Osteoblast (primary cell): ENCODE measurements around the gene METTL27. TPM values are rescaled to one million over a fixed set of nuclear protein-coding genes. Genes with fewer than 3 reads are reported as not detected.

Experiments
- DNase-seq: peaks from one replicate; pipeline ENCODE4 v3.0.0; 2011; ENCODE audit warnings: low spot score, mixed read lengths; ENCODE audit not compliant: insufficient read length; ENCODE audit errors: missing footprints
- H2AFZ ChIP-seq: 2 replicates; pipeline ENCODE4 v1.6.0; 2011; ENCODE audit warnings: mild to moderate bottlenecking, low read length
- H3K27ac ChIP-seq: 2 replicates; pipeline ENCODE4 v1.5.1; 2011; ENCODE audit warnings: mild to moderate bottlenecking, low read depth, low read length, moderate library complexity
- H3K27me3 ChIP-seq: 2 replicates; pipeline ENCODE4 v1.6.0; 2012; ENCODE audit warnings: mild to moderate bottlenecking, control low read depth, inconsistent platforms, low read length, moderate library complexity; ENCODE audit not compliant: insufficient read depth
- H3K36me3 ChIP-seq: 2 replicates; pipeline ENCODE4 v1.5.1; 2011; ENCODE audit warnings: mild to moderate bottlenecking, low read length, control low read depth, moderate library complexity; ENCODE audit not compliant: insufficient read depth
- H3K4me1 ChIP-seq: 2 replicates; pipeline ENCODE4 v1.5.1; 2011; ENCODE audit warnings: mild to moderate bottlenecking, low read length, control low read depth, moderate library complexity; ENCODE audit not compliant: insufficient read depth
- H3K4me2 ChIP-seq: 2 replicates; pipeline ENCODE4 v1.6.0; 2011; ENCODE audit warnings: mild to moderate bottlenecking, low read length; ENCODE audit not compliant: insufficient read depth
- H3K4me3 ChIP-seq: fragments of 200-600 bp; sonication (generic); 3 replicates; pipeline ENCODE4 v1.5.1; 2012; ENCODE audit warnings: mild to moderate bottlenecking, low read length, inconsistent platforms; ENCODE audit not compliant: insufficient read depth
- H3K79me2 ChIP-seq: 2 replicates; pipeline ENCODE4 v1.6.0; 2012; ENCODE audit warnings: mild to moderate bottlenecking, low read length, control low read depth, inconsistent platforms; ENCODE audit not compliant: insufficient read depth
- H3K9me3 ChIP-seq: 2 replicates; pipeline ENCODE4 v1.5.1; 2011; ENCODE audit warnings: low read depth, low read length, control low read depth
- H4K20me1 ChIP-seq: 2 replicates; pipeline ENCODE4 v1.6.0; 2012; ENCODE audit warnings: mild to moderate bottlenecking, low read length, control low read depth; ENCODE audit not compliant: insufficient read depth
- CTCF ChIP-seq: IDR thresholded peaks from 2 replicates; pipeline ENCODE4 v1.5.1; 2011; ENCODE audit warnings: mild to moderate bottlenecking, low read depth, low read length, moderate library complexity; ENCODE audit errors: extremely low read depth
- total RNA-seq: library from RNA; depleted of rRNA; stranded (reverse); fragments of >200 nt; gene quantifications from 2 replicates; pipeline ENCODE4 v1.2.3, GENCODE V29; 2012

Gene METTL27
- total RNA-seq, 1 donor = 8.7 TPM

- Histone ChIP-seq H3K27ac (no peak overlapping the region), H3K4me1 (no peaks in the 10 kb centered on the region), H3K36me3 (no peaks in the 10 kb centered on the region), H3K9me3 (no peaks in the 10 kb centered on the region), H4K20me1 (no peaks in the 10 kb centered on the region), H3K4me3 (no peak overlapping the region), H3K4me2 (no peak overlapping the region), H3K79me2 (no peaks in the 10 kb centered on the region), H3K27me3 (no peaks in the 10 kb centered on the region), H2AFZ (no peak overlapping the region)
- no peak for TF ChIP-seq CTCF
- DNase-seq = peak; percentile 34
Measured at GRCh38 chr7:73870041-73870492, 27.8 kb upstream of the METTL27 start.

DNA sequence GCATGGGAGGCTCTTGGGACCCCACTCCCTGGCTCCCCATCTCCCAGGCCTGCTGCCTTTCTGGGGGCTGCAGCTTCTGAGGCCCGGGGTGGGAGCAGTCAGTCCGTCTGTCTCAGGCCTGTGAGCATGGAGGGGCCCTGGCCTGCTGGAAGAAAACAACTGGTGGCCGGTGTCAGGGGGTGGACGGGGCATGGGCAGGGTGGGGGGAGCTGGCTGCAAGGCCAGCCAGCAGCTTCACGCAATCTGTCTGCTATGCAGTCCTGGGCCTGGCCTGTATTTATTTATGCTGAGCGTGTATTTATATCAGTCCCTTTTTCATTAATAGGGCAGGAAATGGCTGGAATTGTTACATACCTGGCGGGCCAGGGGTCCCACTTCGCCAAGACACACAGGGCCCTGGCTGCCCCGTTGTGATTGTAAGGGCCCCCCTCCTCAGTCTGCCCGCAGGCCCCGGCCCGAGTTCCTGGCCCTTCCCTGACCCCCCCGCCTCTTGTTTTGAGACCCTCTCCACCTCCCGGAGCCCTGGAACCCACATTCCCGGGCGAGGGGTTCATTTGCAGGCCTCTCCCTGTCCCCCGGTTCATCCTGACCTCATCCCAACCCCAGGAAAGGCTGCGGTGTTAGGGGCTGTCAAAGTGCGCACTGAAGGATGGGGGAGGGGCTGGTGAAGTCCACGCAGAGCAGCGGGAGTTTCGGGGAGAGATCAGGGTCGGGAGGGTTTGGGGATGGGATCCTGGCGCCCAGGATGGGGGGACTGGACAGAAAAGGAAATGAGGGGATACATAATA lies 26.9 kb upstream of the METTL27 start:
- DNase-seq = peak; percentile 52
- TF ChIP-seq CTCF = no peak
- no peak overlapping the region for H2AFZ ChIP-seq

DNA sequence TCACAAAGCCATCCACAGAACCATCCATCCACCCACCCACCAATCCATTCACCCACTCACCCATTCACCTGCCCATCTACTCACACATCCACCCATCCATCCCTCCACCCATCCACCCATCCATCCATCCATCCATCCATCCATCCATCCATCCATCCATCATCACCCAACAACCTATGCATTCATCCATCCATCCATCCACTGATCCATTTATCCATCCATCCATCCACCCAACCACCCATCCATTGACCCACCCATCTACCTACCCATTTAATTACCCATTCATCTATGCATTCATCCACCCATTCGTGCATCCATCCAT lies 24.1 kb upstream of the METTL27 start:
- no peaks in the 10 kb centered on the region for H3K27me3 ChIP-seq
- no peaks in the 10 kb centered on the region for H4K20me1 ChIP-seq
- no peaks in the 10 kb centered on the region for H3K36me3 ChIP-seq
- no peaks in the 10 kb centered on the region for H3K79me2 ChIP-seq
- no peak overlapping the region for H3K4me3 ChIP-seq
- no peak for DNase-seq
- H3K27ac ChIP-seq = no peak overlapping the region
- TF ChIP-seq CTCF = no peak
- no peak overlapping the region for H2AFZ ChIP-seq
- no peak overlapping the region for H3K4me2 ChIP-seq
- no peaks in the 10 kb centered on the region for H3K9me3 ChIP-seq
- no peaks in the 10 kb centered on the region for H3K4me1 ChIP-seq

More for the DNA sequence above, 26.9 kb upstream of the METTL27 start:
- H3K27me3 ChIP-seq = no peaks in the 10 kb centered on the region
- no peaks in the 10 kb centered on the region for H4K20me1 ChIP-seq
- no peaks in the 10 kb centered on the region for H3K79me2 ChIP-seq
- no peak overlapping the region for H3K4me3 ChIP-seq
- no peaks in the 10 kb centered on the region for H3K9me3 ChIP-seq
- no peaks in the 10 kb centered on the region for H3K36me3 ChIP-seq
- no peaks in the 10 kb centered on the region for H3K4me1 ChIP-seq
- H3K4me2 ChIP-seq = no peak overlapping the region
- H3K27ac ChIP-seq = no peak overlapping the region

DNA sequence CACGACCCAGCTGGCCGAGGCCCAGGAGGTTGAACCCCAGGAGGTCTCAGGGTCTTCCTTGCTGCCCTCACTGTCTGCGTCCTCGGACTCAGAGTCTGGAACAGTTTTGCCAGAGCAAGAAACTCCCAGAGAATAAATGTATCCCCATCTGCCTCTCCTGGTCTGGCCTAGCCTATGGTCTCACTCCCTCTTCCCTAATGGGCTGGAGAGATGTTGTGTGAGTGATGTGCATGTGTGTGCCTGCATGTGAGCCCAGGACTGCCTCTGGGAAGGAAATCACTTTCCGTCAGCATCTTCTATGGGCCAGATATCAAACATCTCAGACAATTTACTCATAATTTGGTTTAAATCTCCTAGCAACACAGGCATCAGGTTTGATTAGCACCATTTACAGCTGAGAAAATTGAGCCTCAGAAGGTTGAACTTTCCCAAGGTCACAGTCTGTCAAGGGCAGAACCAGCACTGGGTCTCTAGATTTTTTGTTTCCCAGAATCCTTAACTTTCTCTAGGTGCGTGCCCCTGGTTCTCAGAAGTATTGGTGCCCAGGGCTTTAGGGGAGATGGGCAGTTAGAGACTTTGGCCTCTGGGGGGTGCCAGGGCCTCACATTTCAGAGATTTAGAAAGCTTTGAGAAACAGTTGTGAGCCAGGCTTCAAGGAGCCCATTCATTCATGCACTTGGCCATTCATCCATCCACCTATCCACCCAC lies 23.6 kb upstream of the METTL27 start:
- Histone ChIP-seq H3K27ac (no peak overlapping the region), H3K79me2 (no peaks in the 10 kb centered on the region), H3K4me1 (no peaks in the 10 kb centered on the region), H3K9me3 (no peaks in the 10 kb centered on the region), H2AFZ (no peak overlapping the region), H3K27me3 (no peaks in the 10 kb centered on the region), H3K36me3 (no peaks in the 10 kb centered on the region), H3K4me3 (no peak overlapping the region), H3K4me2 (no peak overlapping the region), H4K20me1 (no peaks in the 10 kb centered on the region)
- peak; percentile 82 for TF ChIP-seq CTCF
- DNase-seq = peak; percentile 95
